GM18519 (cell line): Measurements from ENCODE around the gene SPRR3.

Experiments
- ATAC-seq: cut with Tn5 transposase; IDR thresholded peaks from one replicate; pipeline ENCODE4 v1.9.1; 2021; ENCODE audit warnings: mild to moderate bottlenecking, moderate library complexity; ENCODE audit not compliant: unreplicated experiment, low FRiP score

The SPRR3 gene

GRCh38 chr1:153040950-153041631, 39.5 kb downstream of the SPRR3 start, which contains the start of gene SPRR2D:
Gene SPRR2D, minus strand, starts transcription at chr1:153041120. Its CDS starts 774 bp downstream, at chr1:153040346.
- no peak for ATAC-seq

- no peak for ATAC-seq
Observed at GRCh38 chr1:153049211-153049610, 47.7 kb downstream of the SPRR3 start.
